Liver (tissue), 3 donors: ENCODE measurements around the gene ERBIN.

ENCODE experiments used
- ATF3 ChIP-seq: IDR thresholded peaks from 2 replicates; pipeline ENCODE4 v1.6.1; 2016; ENCODE audit warnings: antibody characterized with exemption
- CTCF ChIP-seq: fragments of 150-350 bp; IDR thresholded peaks from 2 replicates; pipeline ENCODE4 v1.5.1; 2017; ENCODE audit warnings: improper control_type of control experiment, low read depth, low read length; ENCODE audit not compliant: missing input control
- HNF4A ChIP-seq, 2 donors: conservative IDR thresholded peaks; 2 replicates each; pipeline ENCODE4 v1.6.1; 2016; ENCODE audit warnings: antibody characterized with exemption in 2 of 2, mild to moderate bottlenecking in 2 of 2
- RAD21 ChIP-seq, 2 donors: IDR thresholded peaks; 2 replicates each; pipeline ENCODE4 v1.6.1; 2016; ENCODE audit warnings: antibody characterized with exemption in 2 of 2, mild to moderate bottlenecking in 2 of 2
- REST ChIP-seq: IDR thresholded peaks from 2 replicates; pipeline ENCODE4 v1.6.1; 2016; ENCODE audit warnings: antibody characterized with exemption, mild to moderate bottlenecking
- YY1 ChIP-seq: IDR thresholded peaks from 2 replicates; pipeline ENCODE4 v1.6.1; 2016; ENCODE audit warnings: antibody characterized with exemption, mild to moderate bottlenecking
- donor health status: healthy.
- donor health status: healthy.

GRCh38 chr5:65932676-65933075 lies 6.3 kb downstream of the ERBIN start:
- TF ChIP-seq CTCF (no peak), YY1 (no peak), ATF3 (no peak), RAD21 (IDR thresholded peaks at IDR 0.05) (no peak), HNF4A (conservative IDR thresholded peaks at IDR 0.05) (no peak), REST (no peak)
